Astrocyte of the hippocampus (primary cell): ENCODE data around the gene PTGDR2.

Experiments
- DNase-seq: peaks from one replicate; pipeline ENCODE4 v3.0.0; 2011; ENCODE audit warnings: low read depth, low spot score

The PTGDR2 gene

DNA sequence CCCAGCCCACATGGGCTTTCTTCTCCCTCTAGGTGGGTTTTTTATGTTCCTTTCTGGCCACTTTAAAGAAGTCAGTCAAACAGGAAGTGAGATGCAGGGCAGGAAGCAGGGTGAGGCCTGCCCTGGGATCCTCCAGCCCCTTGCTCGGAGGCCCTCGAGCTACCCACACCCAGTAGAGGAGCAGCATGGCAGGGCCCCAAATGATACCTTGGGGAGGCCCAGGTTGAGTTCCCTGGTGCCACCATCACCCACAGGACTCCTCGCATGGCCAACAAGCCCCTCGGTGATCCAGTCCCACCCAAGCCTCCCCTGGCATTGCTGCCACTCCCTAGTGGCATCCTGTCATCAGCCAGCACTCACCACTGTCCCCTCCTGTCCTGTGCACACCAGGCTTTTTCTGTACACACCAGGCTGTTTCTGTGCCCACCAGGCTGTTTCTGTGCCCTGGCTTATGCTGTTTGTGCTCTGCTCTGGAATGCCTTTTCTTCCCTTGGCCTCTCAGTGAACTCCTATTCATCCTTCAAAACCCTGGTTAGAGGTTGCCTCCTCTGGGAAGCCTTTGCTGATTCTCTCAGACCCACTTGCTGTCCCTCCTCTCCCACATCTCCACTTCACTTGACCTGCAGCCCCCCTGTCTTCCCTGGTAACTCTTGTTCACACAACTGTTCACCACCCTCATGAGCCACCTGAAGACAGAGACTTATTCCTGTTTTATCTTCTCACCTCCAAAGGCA is 3.1 kb upstream of the PTGDR2 start:
- DNase-seq, result no peak

DNA sequence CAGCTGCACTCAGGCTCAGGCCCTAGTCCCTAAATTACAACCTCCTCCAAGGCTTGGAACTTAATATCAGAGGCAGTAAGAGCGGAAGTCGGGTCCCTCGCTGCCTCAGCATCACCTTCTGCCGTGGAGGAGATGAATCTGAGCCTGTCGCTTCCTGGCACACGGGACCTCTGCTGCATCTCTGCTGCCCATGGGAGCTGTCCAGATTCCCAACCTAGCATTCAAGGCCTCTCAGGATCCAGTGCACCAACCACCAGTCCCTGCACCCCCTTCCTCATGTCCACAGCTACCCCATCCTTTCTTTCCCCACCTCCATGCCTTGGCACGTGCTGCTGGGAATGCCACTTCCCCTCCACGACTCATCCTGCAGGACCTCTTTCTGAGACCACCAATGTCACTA is 2.5 kb upstream of the PTGDR2 start:
- no peak for DNase-seq

DNA sequence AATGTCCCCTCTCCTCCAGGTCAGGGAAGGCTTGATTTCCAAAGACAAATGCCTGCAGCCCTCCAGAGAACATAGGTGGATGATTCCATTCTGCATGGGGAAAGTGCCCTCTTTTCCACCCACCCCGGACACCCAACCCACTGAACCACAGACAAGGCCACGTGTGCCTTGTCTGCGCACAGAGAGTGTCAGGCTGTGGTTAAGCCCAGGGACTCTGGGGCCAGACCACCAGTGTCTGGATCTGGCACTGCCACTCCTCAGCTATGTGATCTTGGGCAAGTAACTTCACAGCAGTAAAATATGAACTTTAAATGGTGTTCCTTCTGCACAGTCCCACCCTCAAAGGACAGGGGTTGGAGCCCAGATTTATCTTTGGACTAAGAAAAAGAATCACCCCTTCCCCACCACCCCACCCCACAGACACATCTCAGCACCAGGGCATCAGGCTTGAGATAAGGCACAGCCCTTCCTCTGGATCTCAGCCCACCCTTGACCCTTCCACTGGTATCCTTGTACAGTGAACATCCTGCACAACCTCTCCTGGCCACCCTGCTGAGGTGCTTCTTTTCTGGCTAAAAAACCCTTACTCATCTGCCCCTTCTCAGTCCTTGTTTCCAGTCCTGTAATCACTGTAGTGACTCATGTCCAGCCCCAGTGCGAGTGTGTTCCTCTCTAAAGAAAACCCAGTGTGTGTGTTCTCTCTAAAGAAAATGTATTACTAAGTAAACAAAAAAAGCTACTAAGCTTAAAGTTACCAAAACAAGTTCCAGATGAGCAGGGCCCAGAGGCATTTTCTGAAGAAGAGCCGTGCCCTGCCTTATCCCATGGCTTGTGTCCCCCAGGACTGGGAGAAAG is 1.9 kb upstream of the PTGDR2 start:
- no peak for DNase-seq

DNA sequence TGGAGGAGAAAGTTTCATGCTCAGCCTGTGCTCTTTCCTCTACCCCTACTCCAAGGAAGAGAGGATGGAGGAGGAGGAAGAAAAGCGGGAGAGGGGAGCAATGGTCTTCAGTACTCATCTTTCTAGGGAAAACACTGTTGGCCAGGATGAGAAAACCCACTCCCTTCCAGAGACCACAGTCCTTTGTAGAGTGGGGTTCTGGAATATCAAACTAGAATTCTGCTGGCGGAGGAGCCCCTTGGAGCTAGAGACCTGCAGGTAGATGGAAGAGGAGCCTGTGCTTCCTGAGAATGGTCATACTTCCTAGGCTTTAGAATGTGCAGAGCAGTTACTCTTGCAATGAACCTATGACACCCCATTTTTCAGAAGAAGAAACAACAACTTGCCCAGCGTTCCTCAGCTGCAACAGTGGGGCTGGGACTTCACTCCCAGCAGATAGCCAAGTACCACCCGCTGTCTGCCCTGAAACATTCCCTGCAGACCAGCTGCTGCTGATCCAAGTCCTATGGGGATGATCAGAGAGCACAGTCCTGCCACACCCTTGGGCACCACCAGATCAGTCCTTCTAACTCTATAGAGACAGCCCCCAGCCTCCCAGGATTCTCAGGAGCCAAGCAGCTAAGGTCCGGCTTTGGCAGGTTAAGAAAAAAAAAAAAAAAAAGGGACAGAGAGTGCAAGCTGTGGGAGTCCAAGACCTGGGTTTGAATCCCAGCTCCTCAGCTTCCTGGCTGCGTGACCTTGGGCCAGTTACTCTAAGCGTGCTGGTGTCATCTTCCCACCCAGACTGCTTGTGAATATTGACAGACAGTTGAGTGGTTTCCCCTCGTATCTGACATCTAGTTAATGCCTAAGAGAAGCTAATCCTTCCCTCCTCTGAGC is 664 bp downstream of the PTGDR2 start:
- DNase-seq, result no peak

DNA sequence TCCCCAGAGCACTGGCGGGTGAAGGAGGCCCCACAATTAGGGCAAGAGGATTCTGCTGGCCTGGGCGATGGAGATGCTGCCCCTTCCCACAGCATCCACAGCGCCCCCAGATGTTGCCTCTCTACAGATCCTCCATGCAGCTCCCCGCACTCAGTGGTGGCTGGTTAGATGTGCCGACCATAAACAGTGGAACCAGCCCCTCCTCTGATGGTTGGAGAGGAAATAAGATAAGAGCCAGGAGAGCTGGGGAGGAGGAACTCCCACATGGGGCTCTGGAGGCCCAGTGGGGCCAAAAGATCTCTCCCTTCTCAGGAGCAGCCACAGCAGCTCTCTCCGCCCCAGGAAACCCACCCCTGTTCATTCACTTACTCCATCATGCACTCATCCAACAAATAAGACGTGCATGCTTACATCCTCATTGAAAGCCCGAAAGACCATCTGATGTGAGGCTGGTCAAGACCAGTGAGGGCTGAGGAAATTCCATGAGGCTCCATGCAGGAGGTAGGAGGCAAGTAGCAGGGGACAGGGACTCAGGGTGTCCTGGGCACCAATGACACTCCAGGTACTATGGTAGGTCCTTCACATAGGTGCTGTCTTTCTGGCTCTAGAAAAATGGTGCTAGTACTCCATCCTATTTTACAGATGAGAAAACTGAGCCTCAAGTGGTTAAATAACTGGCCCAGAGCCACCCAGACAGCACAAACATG is 1.5 kb downstream of the PTGDR2 start:
- DNase-seq, result no peak

DNA sequence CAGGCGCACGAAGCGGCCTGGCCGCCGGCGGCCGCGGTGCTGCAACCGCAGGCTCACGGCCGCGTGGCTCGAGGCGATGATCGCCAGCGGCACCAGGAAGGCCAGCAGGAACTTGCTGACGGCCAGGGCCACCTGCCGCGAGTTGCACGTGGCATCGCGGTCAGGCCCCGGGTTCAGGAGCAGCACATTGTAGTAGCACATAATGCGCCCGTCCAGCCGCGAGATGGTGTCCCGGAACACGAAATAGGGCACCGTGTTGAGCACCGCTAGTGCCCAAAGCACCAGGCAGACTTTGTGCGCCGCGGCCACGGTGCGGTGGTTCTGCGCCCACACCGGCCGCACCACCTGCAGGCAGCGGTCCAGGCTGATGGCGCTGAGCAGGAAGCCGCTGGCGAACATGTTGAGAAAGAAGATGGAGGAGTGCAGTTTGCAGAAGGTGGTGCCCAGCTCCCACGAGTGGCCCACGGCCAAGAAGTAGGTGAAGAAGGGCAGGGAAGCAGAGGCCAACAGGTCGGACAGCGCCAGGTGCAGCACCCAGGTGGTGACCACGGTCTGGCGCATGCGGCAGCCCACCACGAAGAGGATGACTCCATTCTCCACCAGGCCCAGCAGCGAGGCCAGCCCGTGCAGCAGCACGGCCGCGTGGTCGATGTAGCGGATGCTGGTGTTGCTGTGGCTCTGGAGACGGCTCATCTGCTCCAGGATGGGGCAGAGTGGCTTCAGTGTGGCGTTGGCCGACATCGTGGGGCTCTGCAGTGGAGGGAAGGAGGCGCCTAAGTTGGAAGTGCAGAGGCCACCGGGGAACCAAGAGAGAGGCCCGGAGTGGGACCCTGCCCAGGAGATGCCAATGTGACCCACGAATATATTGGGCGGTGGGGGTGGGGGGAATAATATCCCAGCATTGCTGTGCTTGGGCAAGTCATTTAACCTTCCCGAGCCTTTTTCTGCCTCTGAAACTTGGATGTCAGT is 2.5 kb downstream of the PTGDR2 start:
- DNase-seq, result no peak

DNA sequence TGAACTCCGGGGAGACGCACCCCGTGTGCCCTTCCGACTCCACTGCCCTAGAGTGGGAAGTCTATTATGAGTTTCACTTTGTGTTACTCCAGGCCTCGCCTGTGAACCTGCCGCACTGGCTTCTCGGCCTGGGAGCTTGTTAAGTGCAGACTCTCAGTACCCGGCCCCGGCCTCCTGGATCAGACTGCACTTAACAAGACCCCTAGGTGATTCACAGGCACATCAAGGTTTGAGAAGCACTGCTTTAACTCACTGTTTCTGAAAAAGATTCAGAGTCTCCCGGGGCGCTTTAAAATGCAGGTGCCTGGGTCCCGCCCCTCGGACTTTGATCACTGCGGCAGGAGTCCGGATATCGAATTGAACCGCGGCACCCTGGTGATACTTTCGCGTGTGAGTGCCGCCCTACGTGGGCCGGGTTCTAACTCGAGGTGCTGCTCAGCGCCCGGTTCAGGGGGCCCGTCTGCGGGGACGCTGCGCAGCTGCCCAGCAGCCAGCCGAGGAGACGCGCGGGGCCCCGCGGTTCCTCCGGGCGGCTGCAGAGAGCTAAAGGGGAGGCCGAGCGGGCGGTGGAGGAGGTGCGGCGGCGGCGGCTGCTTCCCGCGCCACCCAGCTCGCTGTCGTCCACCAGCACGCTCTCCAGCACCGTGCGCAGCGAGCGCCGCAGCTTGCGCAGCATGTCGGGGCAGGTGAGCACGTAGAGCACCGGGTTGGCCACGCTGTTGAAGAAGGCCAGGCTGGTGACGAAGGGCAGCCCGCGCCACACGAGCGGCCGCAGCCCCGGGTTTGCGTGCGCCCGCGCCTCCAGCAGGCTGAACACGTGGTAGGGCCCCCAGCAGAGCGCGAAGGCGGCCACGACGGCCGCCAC is 3.4 kb downstream of the PTGDR2 start:
- DNase-seq, result no peak

DNA sequence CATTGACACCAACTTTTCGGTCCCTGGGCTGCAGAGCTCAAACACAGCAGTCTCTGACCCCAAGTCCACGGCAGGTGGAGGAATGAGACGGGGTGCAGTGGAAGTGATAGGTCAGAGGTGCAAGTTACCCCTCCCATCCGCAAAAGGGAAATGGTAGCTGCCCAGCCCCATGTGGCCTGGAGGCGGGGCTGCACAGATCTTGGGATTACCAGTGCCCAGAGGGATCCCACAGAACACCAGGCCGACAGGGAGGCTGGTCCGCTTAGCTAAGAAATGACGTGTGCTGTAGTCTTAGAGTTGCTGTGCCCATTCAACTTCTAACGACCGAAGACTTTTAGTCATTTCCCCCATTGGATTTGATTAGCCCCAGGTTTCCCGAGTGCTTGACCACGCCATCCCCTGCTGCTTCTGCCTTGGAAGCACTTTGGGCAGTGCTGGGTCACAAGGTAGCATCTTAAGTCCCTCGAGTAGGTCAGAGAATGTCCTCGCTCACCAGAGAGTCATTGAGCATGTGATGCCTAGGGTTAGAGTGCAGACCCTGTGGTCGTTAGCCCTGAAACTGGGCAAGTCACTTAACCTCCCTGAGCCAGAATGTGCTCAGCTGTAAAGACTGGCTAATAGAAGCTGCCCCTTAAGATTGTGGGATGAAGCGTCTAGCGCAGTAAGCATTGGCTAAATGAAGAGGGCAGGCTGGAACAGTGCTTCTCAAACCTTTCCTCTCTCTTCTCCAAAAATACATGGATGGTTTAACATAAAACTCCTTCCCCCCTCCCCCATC is 4.2 kb downstream of the PTGDR2 start:
- DNase-seq, result no peak

DNA sequence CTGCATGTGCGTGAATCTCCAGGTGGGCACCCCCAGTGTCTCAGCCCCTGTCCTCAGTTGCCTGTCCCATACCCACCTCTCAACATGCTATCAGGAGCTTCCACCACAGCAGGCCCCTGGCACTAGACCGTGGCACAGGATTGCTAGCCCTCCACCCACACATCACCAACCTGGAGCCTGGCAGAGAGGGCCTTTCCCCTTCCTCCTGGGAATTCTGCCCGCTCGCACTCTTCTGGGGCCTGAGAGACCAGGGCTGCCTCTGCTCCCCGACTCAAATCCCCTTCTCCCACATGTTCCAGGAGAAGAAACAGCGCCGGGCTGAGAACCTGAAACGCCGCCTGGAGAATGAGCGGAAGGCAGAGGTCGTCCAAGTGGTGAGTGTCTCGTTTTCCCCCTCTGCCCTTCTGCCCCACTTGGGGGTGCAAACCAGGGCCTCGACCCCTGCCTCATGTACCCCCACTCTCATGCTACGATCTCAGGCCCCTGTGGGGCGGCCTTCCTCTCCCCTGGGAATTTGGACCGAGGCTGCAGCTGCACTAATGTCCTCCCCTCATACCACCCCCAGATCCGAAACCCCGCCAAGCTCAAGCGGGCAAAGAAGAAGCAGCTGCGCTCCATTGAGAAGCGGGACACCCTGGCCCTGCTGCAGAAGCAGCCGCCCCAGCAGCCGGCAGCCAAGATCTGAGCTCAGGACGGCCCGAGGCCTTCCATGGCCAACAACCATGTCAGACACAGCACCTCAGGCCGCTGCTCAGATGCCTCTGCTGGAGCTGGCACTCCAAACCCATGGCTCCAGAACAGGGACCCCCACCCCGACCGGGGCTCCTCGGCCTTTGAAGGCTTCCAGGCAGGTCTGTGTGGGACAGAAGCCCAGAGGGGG is 5.9 kb downstream of the PTGDR2 start:
- DNase-seq, result no peak

DNA sequence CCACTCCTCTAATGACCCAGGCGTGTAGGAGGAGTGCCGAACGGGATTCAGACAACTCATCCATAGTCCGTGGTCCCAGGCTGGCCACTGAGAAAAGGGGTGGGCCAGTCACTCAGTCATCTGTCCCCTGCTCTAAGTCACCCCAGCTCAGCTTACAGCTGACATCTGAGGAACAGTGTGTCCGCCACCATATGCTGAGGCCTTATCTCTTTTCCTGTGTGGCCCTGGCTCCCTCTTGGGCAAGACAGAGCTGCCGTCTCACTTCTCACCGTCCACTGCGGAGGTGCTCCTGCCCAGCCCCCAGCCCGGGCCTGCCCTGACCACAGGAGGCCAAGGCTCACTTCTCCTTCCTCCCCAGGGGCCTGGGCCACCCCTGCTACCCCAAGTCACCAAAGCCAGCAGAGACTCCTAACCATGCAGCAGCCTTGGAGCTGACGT is 7.0 kb downstream of the PTGDR2 start:
- DNase-seq, result no peak

DNA sequence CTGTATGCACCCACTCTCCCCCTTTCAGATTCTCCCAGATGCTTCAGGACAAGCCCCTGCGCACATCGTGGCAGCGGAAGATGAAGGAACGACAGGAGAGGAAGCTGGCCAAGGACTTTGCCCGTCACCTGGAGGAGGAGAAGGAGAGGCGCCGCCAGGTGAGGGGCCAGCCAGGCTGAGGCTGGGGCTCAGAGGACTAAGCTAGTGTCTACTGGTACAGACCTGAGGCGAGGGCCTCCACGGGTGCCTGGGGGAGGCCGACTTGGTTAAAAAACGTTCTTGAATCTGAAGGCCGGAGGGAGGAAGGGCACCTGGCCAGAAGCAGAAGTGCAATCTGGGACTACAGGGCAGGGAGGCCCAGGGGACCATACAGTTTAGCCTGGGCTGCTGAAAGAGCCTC is 7.9 kb downstream of the PTGDR2 start:
- DNase-seq, result no peak

DNA sequence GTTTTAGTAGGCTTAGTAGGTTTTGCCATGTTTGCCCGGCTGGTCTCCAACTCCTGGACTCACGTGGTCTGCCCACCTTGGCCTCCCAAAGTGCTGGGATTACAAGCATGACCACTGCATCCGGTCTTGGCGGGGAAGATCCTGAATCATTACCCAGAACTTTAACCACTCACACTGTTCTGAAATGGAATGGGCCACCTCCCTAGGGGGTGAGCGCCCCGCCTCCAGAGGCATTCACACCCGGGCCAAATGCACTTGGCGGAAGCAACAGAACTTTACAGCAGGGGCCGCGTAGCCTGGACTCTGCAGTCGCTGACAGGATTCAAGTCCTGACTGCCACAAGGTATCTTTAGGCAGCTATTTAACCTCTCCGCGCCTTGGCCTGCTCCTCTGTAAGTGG is 8.5 kb downstream of the PTGDR2 start:
- DNase-seq, result peak; percentile 44

DNA sequence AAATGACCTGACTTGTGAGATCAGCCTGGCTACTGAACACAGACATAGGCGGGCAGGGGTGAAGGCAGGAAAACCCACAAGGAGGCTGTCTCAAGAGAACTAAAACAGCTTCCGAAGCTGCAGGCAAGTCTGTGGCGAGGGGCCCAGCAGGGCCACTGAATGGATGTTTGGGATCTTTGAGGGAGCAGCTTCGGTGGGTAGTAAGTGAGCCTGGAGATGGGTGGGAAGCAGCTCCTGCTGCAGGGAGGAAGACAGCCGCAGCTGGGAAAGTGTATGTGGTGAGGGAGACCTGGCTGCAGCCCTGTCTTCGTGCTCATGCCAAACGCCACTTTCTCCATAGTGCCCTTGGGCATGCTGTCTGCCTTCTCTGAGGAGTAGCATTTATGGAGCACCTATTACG is 10.4 kb downstream of the PTGDR2 start:
- no peak for DNase-seq

DNA sequence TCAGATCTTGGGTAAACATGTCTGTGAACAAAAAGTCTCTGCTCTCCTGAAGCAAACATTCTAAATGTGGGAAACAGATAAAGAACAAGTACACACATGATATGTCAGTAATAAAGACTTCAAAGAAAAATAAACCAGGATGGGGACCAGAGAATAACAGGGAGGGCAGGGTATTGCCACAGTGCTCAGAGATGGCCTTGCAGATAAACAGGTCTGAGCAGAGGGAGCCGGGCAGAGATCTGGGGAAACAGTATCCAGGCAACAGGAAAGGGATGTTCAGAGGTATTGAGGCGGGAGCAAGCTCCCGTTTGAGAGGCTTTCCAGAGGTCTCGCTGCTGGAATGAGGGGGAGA is 10.9 kb downstream of the PTGDR2 start:
- DNase-seq, result no peak

DNA sequence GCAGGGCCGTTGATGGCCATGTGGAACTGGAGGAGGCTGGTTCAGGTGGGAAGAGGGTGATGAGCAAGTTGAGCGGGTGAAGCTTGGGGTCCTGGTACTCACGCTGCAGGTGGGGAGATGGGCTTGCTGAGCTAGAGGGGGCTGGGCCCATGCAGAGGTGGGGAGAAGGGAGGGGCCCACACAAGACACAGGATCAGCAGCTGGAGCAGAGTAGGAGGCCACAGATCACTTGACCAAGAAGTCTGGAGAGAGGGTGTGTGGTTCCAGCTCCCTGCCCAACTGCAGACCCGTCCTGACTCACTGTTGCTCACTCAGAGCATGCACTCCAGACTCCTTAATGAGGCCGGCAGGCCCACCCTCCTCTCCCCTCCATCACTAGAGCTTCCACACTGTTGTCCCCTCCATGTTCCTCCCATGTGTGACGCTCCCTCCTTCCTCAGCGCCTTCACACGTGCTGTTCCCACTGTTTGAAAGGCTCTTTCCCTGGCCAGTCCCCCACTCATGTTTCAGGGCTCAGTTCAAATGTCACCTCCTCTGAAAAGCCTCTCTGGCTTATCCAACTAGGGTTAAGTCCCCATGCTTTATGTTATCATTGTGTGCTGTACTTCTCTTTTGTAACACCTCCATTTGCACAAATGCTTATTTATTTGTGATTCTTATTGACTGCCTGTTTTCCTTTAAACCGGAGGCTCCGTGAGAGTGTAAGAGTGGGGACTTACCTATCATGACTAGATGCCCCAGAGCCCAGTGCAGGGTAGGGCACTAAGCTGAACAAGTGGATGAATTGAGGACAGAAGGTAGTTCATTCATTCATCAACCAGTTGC is 11.5 kb downstream of the PTGDR2 start:
- no peak for DNase-seq

DNA sequence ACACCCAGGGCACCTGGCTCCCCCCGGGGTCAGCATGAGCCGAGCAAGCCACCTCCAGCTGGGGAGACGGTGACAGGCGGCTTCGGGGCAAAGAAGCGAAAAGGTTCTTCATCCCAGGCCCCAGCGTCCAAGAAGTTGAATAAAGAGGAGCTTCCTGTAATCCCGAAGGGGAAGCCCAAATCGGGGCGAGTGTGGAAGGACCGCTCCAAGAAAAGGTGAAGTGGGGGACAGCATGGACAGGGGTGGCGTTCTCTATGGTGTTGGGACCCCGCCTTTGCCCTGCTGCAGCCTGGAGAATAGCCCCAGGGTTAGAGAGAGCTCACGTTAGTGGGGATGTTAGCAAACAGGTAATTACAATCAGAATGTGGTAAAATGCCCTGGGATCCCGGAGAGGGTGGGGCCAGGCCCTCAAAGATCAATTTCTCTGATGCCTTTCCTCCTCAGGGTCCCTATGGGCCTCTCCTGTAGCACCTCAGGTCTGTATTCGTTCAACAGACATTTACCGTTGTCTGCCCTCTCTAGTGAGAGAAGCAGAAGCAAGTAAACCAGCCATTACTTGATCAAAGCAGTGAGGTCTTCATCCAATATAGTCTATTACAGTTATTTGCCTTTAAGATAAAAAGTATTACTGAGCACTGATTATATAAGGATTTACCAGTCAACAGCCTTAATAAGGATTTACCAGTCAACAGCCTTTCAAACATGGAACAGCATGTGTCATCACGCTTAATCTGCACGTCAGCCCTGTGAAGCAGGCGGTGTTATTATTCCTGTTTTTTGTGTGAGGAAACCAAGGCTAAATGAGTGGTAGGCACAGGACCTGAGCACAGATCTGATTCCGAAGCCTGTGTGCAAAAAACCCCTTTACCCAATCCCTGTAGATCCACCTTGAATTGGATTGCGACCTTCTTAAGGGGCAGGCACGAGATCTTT is 12.8 kb downstream of the PTGDR2 start:
- DNase-seq, result no peak
